ENCODE results near the gene CFAP20DC. TPM values are rescaled to one million over a fixed set of nuclear protein-coding genes. Genes with fewer than 3 reads are reported as not detected.

CFAP20DC gene
- total and polyA plus RNA-seq, 12 donors: 0.35 to 6.0 (median 2.0) TPM

GRCh38 chr3:58755150-58755549, 294.7 kb downstream of the CFAP20DC start:
- no peak overlapping the region for H3K4me3 ChIP-seq

GRCh38 chr3:58754074-58754473, 295.8 kb downstream of the CFAP20DC start:
- 69 to 87% (median 82%) methylated on average over 4 of the region's 4 CpGs for WGBS, 4 donors
- intact Hi-C loops (cut with DNase I): no loop called here
- Histone ChIP-seq H3K27ac (no peak overlapping the region), H3K4me1 (replicated peaks in 1 of 2) (no peaks in the 10 kb centered on the region), H3K27me3 (no peaks in the 10 kb centered on the region), H3K36me3 (replicated peaks in 1 of 2) (no peaks in the 10 kb centered on the region), H3K9me3 (replicated peaks in 1 of 3) (no peaks in the 10 kb centered on the region), H3K4me3 (no peak overlapping the region)
- no peak for TF ChIP-seq CTCF (IDR thresholded peaks at IDR 0.05)
- no peak for TF ChIP-seq POLR2A (IDR thresholded peaks at IDR 0.05)
- DNase-seq: no peak

More at GRCh38 chr3:58755150-58755549, 294.7 kb downstream of the CFAP20DC start:
- Histone ChIP-seq H3K27ac (no peak overlapping the region), H3K4me1 (replicated peaks in 1 of 2) (no peaks in the 10 kb centered on the region), H3K36me3 (replicated peaks in 1 of 2) (no peaks in the 10 kb centered on the region), H3K27me3 (no peaks in the 10 kb centered on the region), H3K9me3 (replicated peaks in 1 of 3) (no peaks in the 10 kb centered on the region)
- WGBS, 4 donors: 73 to 86% (median 76%) methylated on average over 2 of the region's 2 CpGs
- no peak for TF ChIP-seq CTCF (IDR thresholded peaks at IDR 0.05)
- no peak for TF ChIP-seq POLR2A (IDR thresholded peaks at IDR 0.05)
- intact Hi-C loops (cut with DNase I): no loop called here
- DNase-seq: no peak

GRCh38 chr3:58751882-58752567, 297.8 kb downstream of the CFAP20DC start:
- Histone ChIP-seq H3K9me3 (replicated peaks in 1 of 3) (no peaks in the 10 kb centered on the region), H3K4me1 (replicated peaks in 1 of 2) (no peaks in the 10 kb centered on the region), H3K27me3 (no peaks in the 10 kb centered on the region), H3K27ac (no peak overlapping the region), H3K36me3 (replicated peaks in 1 of 2) (no peaks in the 10 kb centered on the region), H3K4me3 (no peak overlapping the region)
- DNase-seq: no peak
- WGBS, 4 donors: 79 to 91% (median 87%) methylated on average over 3 of the region's 3 CpGs
- intact Hi-C loops (cut with DNase I): no loop called here
- TF ChIP-seq POLR2A (IDR thresholded peaks at IDR 0.05): no peak
- TF ChIP-seq CTCF (IDR thresholded peaks at IDR 0.05): no peak

- no peaks in the 10 kb centered on the region for H3K36me3 ChIP-seq (replicated peaks in 1 of 2)
- TF ChIP-seq CTCF (IDR thresholded peaks at IDR 0.05) (no peak), POLR2A (IDR thresholded peaks at IDR 0.05) (no peak)
- no peaks in the 10 kb centered on the region for H3K9me3 ChIP-seq (replicated peaks in 1 of 3)
- DNase-seq: no peak
- H3K4me3 ChIP-seq: no peak overlapping the region
- 79 to 84% (median 80%) methylated on average over 4 of the region's 4 CpGs for WGBS, 4 donors
- intact Hi-C loops (cut with DNase I): no loop called here
- no peaks in the 10 kb centered on the region for H3K4me1 ChIP-seq (replicated peaks in 1 of 2)
- H3K27ac ChIP-seq: no peak overlapping the region
- no peaks in the 10 kb centered on the region for H3K27me3 ChIP-seq
Observed at GRCh38 chr3:58751235-58751634, 298.6 kb downstream of the CFAP20DC start.
